DND-41 (cell line): ENCODE results near the gene F7.

ENCODE experiments used
- EZH2 ChIP-seq: IDR thresholded peaks from 3 replicates; pipeline ENCODE4 v1.6.1; 2012; ENCODE audit warnings: borderline replicate concordance, low read depth, mild to moderate bottlenecking, moderate library complexity, low read length, inconsistent platforms; ENCODE audit not compliant: severe bottlenecking
- TF ChIP-seq, protein P1 (sequence below): IDR thresholded peaks from 2 replicates; pipeline ENCODE4 v1.5.1; 2012; ENCODE audit warnings: borderline replicate concordance, low read length, moderate library complexity, mild to moderate bottlenecking; ENCODE audit not compliant: poor library complexity, severe bottlenecking; ENCODE audit errors: extremely low read depth

DNA sequence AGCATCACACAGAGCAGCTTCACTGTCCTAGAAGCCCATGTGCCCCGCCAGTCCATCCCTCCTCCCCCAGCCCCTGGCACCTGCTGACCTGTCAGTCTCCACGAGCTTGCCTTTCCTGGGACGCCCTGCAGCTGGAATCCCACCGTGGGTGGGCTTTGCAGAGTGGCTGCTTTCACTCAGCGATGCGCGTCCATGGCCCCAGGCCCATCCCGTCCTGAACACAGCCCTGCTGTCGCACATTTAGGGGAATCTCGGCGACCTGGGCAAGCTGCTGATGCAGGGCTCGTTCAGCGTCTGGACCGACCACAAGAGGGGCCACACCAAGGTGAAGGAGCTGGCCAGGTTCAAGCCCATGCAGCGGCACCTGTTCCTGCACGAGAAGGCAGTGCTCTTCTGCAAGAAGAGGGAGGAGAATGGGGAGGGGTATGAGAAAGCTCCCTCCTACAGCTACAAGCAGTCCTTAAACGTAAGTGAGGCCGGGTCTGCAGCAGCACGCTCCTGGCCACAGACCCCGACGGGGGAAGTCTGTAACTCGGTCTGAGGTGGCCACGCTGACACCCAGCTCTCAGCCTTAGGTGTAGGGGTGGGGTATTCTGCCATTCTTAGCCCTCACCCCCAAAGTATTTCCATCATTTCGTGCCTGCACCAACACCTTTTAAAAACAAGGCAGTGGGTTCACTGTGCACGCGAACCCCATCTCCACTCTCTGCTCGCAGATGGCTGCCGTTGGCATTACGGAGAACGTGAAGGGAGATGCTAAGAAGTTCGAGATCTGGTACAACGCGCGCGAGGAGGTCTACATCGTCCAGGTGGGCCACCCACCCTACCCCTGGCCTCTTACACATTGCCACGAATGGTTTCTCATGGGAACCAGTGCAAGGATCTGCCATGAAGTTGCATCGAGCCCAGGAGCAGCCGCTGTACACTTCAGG is 18.3 kb upstream of the F7 start:
- TF ChIP-seq, protein P1, sequence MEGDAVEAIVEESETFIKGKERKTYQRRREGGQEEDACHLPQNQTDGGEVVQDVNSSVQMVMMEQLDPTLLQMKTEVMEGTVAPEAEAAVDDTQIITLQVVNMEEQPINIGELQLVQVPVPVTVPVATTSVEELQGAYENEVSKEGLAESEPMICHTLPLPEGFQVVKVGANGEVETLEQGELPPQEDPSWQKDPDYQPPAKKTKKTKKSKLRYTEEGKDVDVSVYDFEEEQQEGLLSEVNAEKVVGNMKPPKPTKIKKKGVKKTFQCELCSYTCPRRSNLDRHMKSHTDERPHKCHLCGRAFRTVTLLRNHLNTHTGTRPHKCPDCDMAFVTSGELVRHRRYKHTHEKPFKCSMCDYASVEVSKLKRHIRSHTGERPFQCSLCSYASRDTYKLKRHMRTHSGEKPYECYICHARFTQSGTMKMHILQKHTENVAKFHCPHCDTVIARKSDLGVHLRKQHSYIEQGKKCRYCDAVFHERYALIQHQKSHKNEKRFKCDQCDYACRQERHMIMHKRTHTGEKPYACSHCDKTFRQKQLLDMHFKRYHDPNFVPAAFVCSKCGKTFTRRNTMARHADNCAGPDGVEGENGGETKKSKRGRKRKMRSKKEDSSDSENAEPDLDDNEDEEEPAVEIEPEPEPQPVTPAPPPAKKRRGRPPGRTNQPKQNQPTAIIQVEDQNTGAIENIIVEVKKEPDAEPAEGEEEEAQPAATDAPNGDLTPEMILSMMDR, result no peak
- TF ChIP-seq EZH2, result no peak
